Gastrocnemius medialis (tissue), 4 donors: Measurements from ENCODE around the gene ANKRD12. TPM values are rescaled to one million over a fixed set of nuclear protein-coding genes. Genes with fewer than 3 reads are reported as not detected.
A peak's percentile ranks its signal among the peaks of the same experiment; 100 is the strongest.

Experiments
- ATAC-seq, 2 donors: fragments of 150-250 bp; one replicate each; pipeline ENCODE4 v1.9.1; 2016
- DNase-seq, 2 donors: peaks; one replicate each; pipeline ENCODE4 v3.0.0-alpha.2; 2019
- H3K27ac ChIP-seq, 4 donors: fragments of 200-600 bp; sonication (generic); 1 replicate in 1 of 4; 2 replicates in 3 of 4; pipeline ENCODE4 v1.5.1; 2016 to 2018; ENCODE audit warnings: mild to moderate bottlenecking in 2 of 4, moderate library complexity in 1 of 4
- H3K27me3 ChIP-seq, 3 donors: fragments of 200-600 bp; sonication (generic) in 2 of 3; 1 replicate in 1 of 3; 2 replicates in 2 of 3; pipeline versions ENCODE4 v1.5.1 to v1.6.0; 2016 to 2019; ENCODE audit warnings: mild to moderate bottlenecking in 1 of 3, moderate library complexity in 1 of 3
- H3K36me3 ChIP-seq, 2 donors: fragments of 200-600 bp; sonication (generic) in 1 of 2; one replicate each; pipeline ENCODE4 v1.5.1; 2017 to 2018
- H3K4me1 ChIP-seq, 2 donors: fragments of 200-600 bp; sonication (generic) in 1 of 2; one replicate each; pipeline ENCODE4 v1.5.1; 2016 to 2017; ENCODE audit warnings: mild to moderate bottlenecking in 2 of 2
- H3K4me3 ChIP-seq, 4 donors: fragments of 200-600 bp; sonication (generic) in 3 of 4; 1 replicate in 1 of 4; 2 replicates in 3 of 4; pipeline ENCODE4 v1.5.1; 2016 to 2019; ENCODE audit warnings: mild to moderate bottlenecking in 2 of 4
- H3K9me3 ChIP-seq, 3 donors: fragments of 200-600 bp; sonication (generic) in 2 of 3; 1 replicate in 1 of 3; 2 replicates in 2 of 3; pipeline ENCODE4 v1.5.1; 2016 to 2019
- CTCF ChIP-seq, 5 experiments: fragments of 450-650 bp in 3 of 5; fragments of 200-600 bp in 2 of 5; sonication (generic) in 2 of 5; IDR thresholded peaks in 4 of 5; conservative IDR thresholded peaks in 1 of 5; 1 replicate in 4 of 5; 2 replicates in 1 of 5; pipeline ENCODE4 v1.5.1; 2016 to 2019; ENCODE audit warnings: antibody characterized with exemption in 5 of 5, mild to moderate bottlenecking in 3 of 5, moderate library complexity in 3 of 5
- POLR2A ChIP-seq, 2 donors: fragments of 450-650 bp; IDR thresholded peaks; one replicate each; pipeline ENCODE4 v1.6.1; 2017; ENCODE audit warnings: antibody characterized with exemption in 2 of 2, mild to moderate bottlenecking in 2 of 2, moderate library complexity in 2 of 2
- in situ Hi-C, 4 donors: fragments of 200-750 bp; cut with MboI; loops; one replicate each; pipeline versions ENCODE4 v1.15.0 to v1.8.0; 2017; ENCODE audit warnings: low sequenced_read_pairs in 4 of 4
- intact Hi-C: fragments of 100-400 bp; cut with DNase I; formaldehyde crosslinking; loops from one replicate; pipeline ENCODE4 v1.15.1; 2023; ENCODE audit warnings: low total_unique reads
- total RNA-seq, 4 donors: library from RNA; depleted of rRNA; stranded (reverse); fragments of >200 nt; gene quantifications; one replicate each; pipeline versions ENCODE4 v1.1.0 to v1.2.3, GENCODE V29; 2016

The ANKRD12 gene
- total RNA-seq, 4 donors from 2014 or later, result 26.9 to 40.1 (median 36.7) TPM

GRCh38 chr18:9184998-9185613 is 48.5 kb downstream of the ANKRD12 start:
- H3K9me3 ChIP-seq, result no peaks in the 10 kb centered on the region
- H3K27me3 ChIP-seq, result no peaks in the 10 kb centered on the region
- DNase-seq (no peak), ATAC-seq (no peak)
- peaks cover 4 to 16% of the 10 kb centered on the region in 2 donors for H3K4me1 ChIP-seq
- peak overlapping the region in 1 of 4 donors; percentile 13 for H3K4me3 ChIP-seq
- H3K27ac ChIP-seq, result peak overlapping the region; percentile 3 to 44 (median 24)
- in situ Hi-C loops, result loop anchor here in 1 of 4 donors (25.0 kb wide), 1 partner anchor 327 kb away; no protein-coding TSS in a partner anchor
- H3K36me3 ChIP-seq, result peaks cover 0 to 21% of the 10 kb centered on the region in 2 donors
- intact Hi-C loops, result no loop called here
- no peak for TF ChIP-seq CTCF (IDR thresholded peaks at IDR 0.05 in 4 of 5, conservative IDR thresholded peaks at IDR 0.05 in 1 of 5)
- no peak for TF ChIP-seq POLR2A (IDR thresholded peaks at IDR 0.05)

GRCh38 chr18:9188359-9189231 is 52.0 kb downstream of the ANKRD12 start:
- DNase-seq (no peak), ATAC-seq (no peak)
- H3K27ac ChIP-seq, result no peak overlapping the region
- H3K36me3 ChIP-seq, result peaks cover 0 to 11% of the 10 kb centered on the region in 2 donors
- TF ChIP-seq POLR2A (IDR thresholded peaks at IDR 0.05) (no peak), CTCF (IDR thresholded peaks at IDR 0.05 in 4 of 5, conservative IDR thresholded peaks at IDR 0.05 in 1 of 5) (no peak)
- H3K4me3 ChIP-seq, result no peak overlapping the region
- H3K9me3 ChIP-seq, result no peaks in the 10 kb centered on the region
- H3K27me3 ChIP-seq, result no peaks in the 10 kb centered on the region
- in situ Hi-C loops (loop anchor here in 1 of 4 donors (25.0 kb wide), 1 partner anchor 324 kb away; no protein-coding TSS in a partner anchor), intact Hi-C loops (no loop called here)
- peaks cover 4 to 17% of the 10 kb centered on the region in 2 donors for H3K4me1 ChIP-seq

- Histone ChIP-seq H3K27me3 (no peaks in the 10 kb centered on the region), H3K27ac (no peak overlapping the region), H3K4me3 (no peak overlapping the region), H3K9me3 (no peaks in the 10 kb centered on the region), H3K4me1 (peaks cover 4 to 17% of the 10 kb centered on the region in 2 donors), H3K36me3 (peaks cover 0 to 3% of the 10 kb centered on the region in 2 donors)
- no peak for DNase-seq
- no peak for ATAC-seq
- intact Hi-C loops (no loop called here), in situ Hi-C loops (loop anchor here in 1 of 4 donors (25.0 kb wide), 1 partner anchor 323 kb away; no protein-coding TSS in a partner anchor)
- TF ChIP-seq POLR2A (IDR thresholded peaks at IDR 0.05) (no peak), CTCF (IDR thresholded peaks at IDR 0.05 in 4 of 5, conservative IDR thresholded peaks at IDR 0.05 in 1 of 5) (no peak)
These were observed 52.9 kb downstream of the ANKRD12 start for GRCh38 chr18:9189491-9189890.

GRCh38 chr18:9191658-9192256 is 55.2 kb downstream of the ANKRD12 start:
- in situ Hi-C loops, result loop anchor here in 1 of 4 donors (25.0 kb wide), 1 partner anchor 321 kb away; no protein-coding TSS in a partner anchor
- Histone ChIP-seq H3K9me3 (no peaks in the 10 kb centered on the region), H3K27me3 (no peaks in the 10 kb centered on the region), H3K4me3 (no peak overlapping the region), H3K27ac (no peak overlapping the region), H3K36me3 (peaks cover 0 to 8% of the 10 kb centered on the region in 2 donors), H3K4me1 (peaks cover 4 to 8% of the 10 kb centered on the region in 2 donors)
- no peak for DNase-seq
- intact Hi-C loops, result no loop called here
- TF ChIP-seq CTCF (IDR thresholded peaks at IDR 0.05 in 4 of 5, conservative IDR thresholded peaks at IDR 0.05 in 1 of 5) (no peak), POLR2A (IDR thresholded peaks at IDR 0.05) (no peak)
- ATAC-seq, result no peak
